Tibial nerve (tissue), 4 donors: ENCODE results near the gene FANCI. TPM values are rescaled to one million over a fixed set of nuclear protein-coding genes. Genes with fewer than 3 reads are reported as not detected.

Experiments
- DNase-seq, 2 donors: peaks; one replicate each; pipeline ENCODE4 v3.0.0-alpha.2; 2019; ENCODE audit warnings: low spot score in 2 of 2
- H3K27ac ChIP-seq, 4 donors: fragments of 200-600 bp; sonication (generic) in 3 of 4; one replicate each; pipeline ENCODE4 v1.5.1; 2017 to 2019; ENCODE audit warnings: mild to moderate bottlenecking in 1 of 4
- H3K27me3 ChIP-seq, 2 donors: fragments of 200-600 bp; sonication (generic) in 1 of 2; one replicate each; pipeline versions ENCODE4 v1.5.1 to v1.6.0; 2017 to 2019
- H3K36me3 ChIP-seq, 3 donors: fragments of 200-600 bp; sonication (generic); one replicate each; pipeline ENCODE4 v1.5.1; 2018 to 2019
- H3K4me1 ChIP-seq, 4 donors: fragments of 200-600 bp; sonication (generic) in 3 of 4; one replicate each; pipeline ENCODE4 v1.5.1; 2017 to 2019
- H3K4me3 ChIP-seq, 4 donors: fragments of 200-600 bp; sonication (generic) in 3 of 4; one replicate each; pipeline ENCODE4 v1.5.1; 2017 to 2019; ENCODE audit warnings: mild to moderate bottlenecking in 1 of 4, moderate library complexity in 1 of 4
- H3K9me3 ChIP-seq, 4 donors: fragments of 200-600 bp; sonication (generic) in 3 of 4; one replicate each; pipeline ENCODE4 v1.5.1; 2017 to 2019
- EP300 ChIP-seq, 2 donors: sonication (generic); formaldehyde crosslinking; IDR thresholded peaks; one replicate each; pipeline ENCODE4 v1.6.1; 2017; ENCODE audit warnings: antibody characterized with exemption in 2 of 2, mild to moderate bottlenecking in 1 of 2
- POLR2A ChIP-seq, 2 donors: fragments of 450-650 bp; IDR thresholded peaks; one replicate each; pipeline ENCODE4 v1.6.1; 2017; ENCODE audit warnings: antibody characterized with exemption in 2 of 2, mild to moderate bottlenecking in 2 of 2, moderate library complexity in 2 of 2
- WGBS, 2 donors: methylation state at CpG; one replicate each; pipeline ENCODE4 v1.1.5; 2018; 5-methylcytosine and 5-hydroxymethylcytosine counted together
- total RNA-seq, 4 donors: library from RNA; depleted of rRNA; stranded (reverse); fragments of >200 nt; gene quantifications; one replicate each; pipeline ENCODE4 v1.1.0, GENCODE V29; 2016
- TF ChIP-seq, protein P1 (sequence below), 5 experiments: fragments of 200-600 bp in 3 of 5; fragments of 450-650 bp in 2 of 5; sonication (generic) in 3 of 5; IDR thresholded peaks; one replicate each; pipeline ENCODE4 v1.5.1; 2016 to 2019; ENCODE audit warnings: antibody characterized with exemption in 5 of 5, mild to moderate bottlenecking in 3 of 5, moderate library complexity in 2 of 5

The FANCI gene
- total RNA-seq, 4 donors from 2014 or later, result 2.7 to 8.7 (median 5.1) TPM

DNA sequence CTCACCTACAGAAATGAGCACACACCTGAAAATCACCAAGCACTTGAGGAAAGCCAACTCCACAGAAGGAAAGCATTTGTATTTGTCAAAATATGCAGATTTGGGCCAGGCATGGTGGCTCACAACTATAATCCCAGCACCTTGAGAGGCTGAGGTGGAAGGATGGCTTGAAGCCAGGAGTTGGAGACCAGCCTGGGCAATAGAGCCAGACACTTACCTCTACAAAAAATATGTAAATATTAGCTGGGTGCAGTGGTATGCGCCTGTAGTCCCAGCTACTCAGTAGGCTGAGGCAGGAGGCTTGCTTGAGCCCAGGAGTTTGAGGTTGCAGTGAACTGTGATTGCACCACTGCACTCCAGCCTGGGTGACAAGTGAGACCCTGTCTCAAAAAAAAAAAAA, 34.7 kb upstream of the FANCI start:
- DNase-seq, result no peak
- 81 to 86% methylated on average over 1 of the region's 1 CpG for WGBS, 2 donors
- Histone ChIP-seq H3K36me3 (no peaks in the 10 kb centered on the region), H3K27ac (no peak overlapping the region), H3K27me3 (no peaks in the 10 kb centered on the region), H3K4me3 (no peak overlapping the region), H3K4me1 (peaks cover 0 to 8% (median 0%) of the 10 kb centered on the region in 4 donors), H3K9me3 (no peaks in the 10 kb centered on the region)
- TF ChIP-seq, protein P1, sequence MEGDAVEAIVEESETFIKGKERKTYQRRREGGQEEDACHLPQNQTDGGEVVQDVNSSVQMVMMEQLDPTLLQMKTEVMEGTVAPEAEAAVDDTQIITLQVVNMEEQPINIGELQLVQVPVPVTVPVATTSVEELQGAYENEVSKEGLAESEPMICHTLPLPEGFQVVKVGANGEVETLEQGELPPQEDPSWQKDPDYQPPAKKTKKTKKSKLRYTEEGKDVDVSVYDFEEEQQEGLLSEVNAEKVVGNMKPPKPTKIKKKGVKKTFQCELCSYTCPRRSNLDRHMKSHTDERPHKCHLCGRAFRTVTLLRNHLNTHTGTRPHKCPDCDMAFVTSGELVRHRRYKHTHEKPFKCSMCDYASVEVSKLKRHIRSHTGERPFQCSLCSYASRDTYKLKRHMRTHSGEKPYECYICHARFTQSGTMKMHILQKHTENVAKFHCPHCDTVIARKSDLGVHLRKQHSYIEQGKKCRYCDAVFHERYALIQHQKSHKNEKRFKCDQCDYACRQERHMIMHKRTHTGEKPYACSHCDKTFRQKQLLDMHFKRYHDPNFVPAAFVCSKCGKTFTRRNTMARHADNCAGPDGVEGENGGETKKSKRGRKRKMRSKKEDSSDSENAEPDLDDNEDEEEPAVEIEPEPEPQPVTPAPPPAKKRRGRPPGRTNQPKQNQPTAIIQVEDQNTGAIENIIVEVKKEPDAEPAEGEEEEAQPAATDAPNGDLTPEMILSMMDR (IDR thresholded peaks at IDR 0.05), result no peak
- no peak for TF ChIP-seq POLR2A (IDR thresholded peaks at IDR 0.05)
- TF ChIP-seq EP300 (IDR thresholded peaks at IDR 0.05), result no peak

DNA sequence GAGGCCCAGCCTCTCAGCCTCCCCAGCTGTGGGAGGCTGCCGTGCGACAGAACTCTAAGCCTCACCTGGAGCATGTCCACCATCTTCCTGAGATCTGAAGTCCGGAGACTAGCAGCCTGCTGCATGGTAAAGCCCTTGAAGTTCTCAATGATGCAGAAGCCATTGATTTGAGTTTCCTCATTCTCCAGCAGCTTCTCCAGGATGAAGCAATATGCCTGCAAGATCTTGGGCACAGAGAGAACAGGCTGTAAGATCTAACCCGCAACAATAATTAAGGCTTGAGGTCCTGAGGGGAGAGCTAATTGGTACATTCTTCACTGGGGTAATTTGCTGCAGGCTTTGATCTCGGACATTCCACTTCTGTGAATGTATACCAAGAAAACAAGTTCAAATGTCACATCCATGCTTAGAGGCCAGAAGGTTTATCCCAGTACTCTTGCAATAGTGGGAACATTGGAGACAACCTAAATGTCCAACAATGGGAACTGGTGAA, 32.1 kb upstream of the FANCI start:
- H3K4me1 ChIP-seq, result peaks cover 0 to 6% (median 0%) of the 10 kb centered on the region in 4 donors
- TF ChIP-seq EP300 (IDR thresholded peaks at IDR 0.05) (no peak), POLR2A (IDR thresholded peaks at IDR 0.05) (no peak)
- TF ChIP-seq, protein P1 (IDR thresholded peaks at IDR 0.05), result no peak
- H3K36me3 ChIP-seq, result no peaks in the 10 kb centered on the region
- DNase-seq, result no peak
- no peak overlapping the region for H3K27ac ChIP-seq
- no peaks in the 10 kb centered on the region for H3K27me3 ChIP-seq
- H3K4me3 ChIP-seq, result no peak overlapping the region
- whole genome bisulfite sequencing, 2 donors, result 72 to 75% methylated on average over 5 of the region's 5 CpGs
- no peaks in the 10 kb centered on the region for H3K9me3 ChIP-seq

DNA sequence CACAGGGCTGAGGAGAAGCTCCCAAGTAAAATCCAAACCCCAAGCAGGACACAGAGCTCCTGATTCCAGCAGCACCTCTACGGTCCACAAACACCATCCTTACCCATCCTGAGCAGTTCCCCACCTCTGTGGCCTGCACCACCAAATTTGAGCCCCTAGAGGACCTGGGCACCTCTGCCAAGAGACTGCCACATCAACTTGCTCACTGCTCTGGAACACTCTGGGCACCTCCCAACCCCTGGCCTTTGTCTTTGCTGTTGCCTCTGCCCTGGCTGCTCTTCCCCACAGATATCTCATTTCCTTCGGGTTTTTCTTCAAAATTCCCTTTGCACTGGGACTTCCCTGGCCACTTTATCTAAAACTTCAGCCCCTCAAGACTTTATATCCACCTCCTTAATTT, 28.2 kb upstream of the FANCI start:
- H3K27me3 ChIP-seq, result no peaks in the 10 kb centered on the region
- 84 to 86% methylated on average over 2 of the region's 2 CpGs for WGBS, 2 donors
- no peak overlapping the region for H3K27ac ChIP-seq
- no peak for DNase-seq
- no peaks in the 10 kb centered on the region for H3K9me3 ChIP-seq
- H3K4me1 ChIP-seq, result no peaks in the 10 kb centered on the region
- no peaks in the 10 kb centered on the region for H3K36me3 ChIP-seq
- H3K4me3 ChIP-seq, result no peak overlapping the region
- TF ChIP-seq, protein P1 (IDR thresholded peaks at IDR 0.05), result no peak
- TF ChIP-seq EP300 (IDR thresholded peaks at IDR 0.05) (no peak), POLR2A (IDR thresholded peaks at IDR 0.05) (no peak)

DNA sequence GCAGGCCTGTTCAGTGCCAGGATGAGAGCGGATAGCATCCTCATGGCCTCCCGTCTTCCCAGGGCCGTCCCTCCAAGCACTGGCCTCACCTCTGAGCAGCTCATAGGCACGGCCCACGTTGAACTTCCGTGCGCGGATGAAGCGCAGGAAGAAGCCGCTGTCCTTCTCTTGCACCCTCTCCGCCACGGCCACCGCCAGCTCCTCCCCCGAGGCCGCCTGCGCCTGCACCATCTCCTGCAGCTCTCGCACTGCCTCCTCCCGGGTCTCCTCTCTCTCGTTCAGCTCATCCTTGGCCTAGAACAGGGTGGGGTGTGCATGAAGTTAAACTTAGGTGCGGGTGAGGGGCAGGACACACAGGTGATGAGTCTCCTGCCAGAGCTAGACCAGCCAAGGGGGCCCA, 26.7 kb upstream of the FANCI start:
- H3K27me3 ChIP-seq, result no peaks in the 10 kb centered on the region
- no peaks in the 10 kb centered on the region for H3K36me3 ChIP-seq
- H3K27ac ChIP-seq, result no peak overlapping the region
- 91 to 92% methylated on average over 20 of the region's 20 CpGs for WGBS, 2 donors
- no peak for TF ChIP-seq POLR2A (IDR thresholded peaks at IDR 0.05)
- TF ChIP-seq, protein P1 (IDR thresholded peaks at IDR 0.05), result no peak
- no peak for TF ChIP-seq EP300 (IDR thresholded peaks at IDR 0.05)
- H3K4me3 ChIP-seq, result no peak overlapping the region
- H3K4me1 ChIP-seq, result no peaks in the 10 kb centered on the region
- no peaks in the 10 kb centered on the region for H3K9me3 ChIP-seq
- no peak for DNase-seq

DNA sequence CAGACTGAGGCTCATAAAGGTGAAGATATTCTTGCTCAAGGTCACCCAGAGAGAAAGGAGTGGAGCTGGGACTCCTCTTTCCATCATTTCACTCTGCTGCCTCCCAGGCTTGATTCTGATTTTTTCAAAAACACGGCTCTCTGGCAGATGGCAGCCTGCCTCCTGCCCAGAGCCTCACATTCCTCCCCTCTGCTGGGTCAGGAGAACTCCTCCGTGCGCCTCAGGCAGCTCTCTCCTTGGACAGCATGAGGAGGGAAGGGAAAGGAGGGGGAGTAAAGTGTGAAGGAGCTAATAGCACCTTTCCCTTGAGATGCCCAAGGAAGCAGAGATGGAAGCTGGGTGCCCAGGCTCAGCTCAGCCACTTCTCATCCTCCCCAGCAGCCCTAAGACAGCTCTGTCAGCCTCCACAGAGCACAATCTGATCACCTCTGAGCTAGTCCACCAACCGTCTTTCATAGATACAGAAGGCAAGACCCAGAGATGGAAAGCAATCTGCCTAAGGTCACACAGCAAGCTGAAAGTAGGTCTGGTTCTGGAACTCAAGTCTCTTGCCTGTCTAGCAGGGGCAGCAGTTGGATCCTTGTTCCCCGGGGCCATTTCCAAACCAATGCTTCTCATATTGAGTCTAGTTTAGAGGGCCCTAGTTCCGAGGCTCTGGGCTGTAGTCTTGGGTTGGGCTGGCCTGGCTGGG, 25.9 kb upstream of the FANCI start:
- Histone ChIP-seq H3K27ac (no peak overlapping the region), H3K9me3 (no peaks in the 10 kb centered on the region), H3K4me1 (no peaks in the 10 kb centered on the region), H3K36me3 (no peaks in the 10 kb centered on the region), H3K27me3 (no peaks in the 10 kb centered on the region), H3K4me3 (no peak overlapping the region)
- WGBS, 2 donors, result 76 to 77% methylated on average over 6 of the region's 6 CpGs
- no peak for DNase-seq
- TF ChIP-seq POLR2A (IDR thresholded peaks at IDR 0.05), result no peak
- TF ChIP-seq EP300 (IDR thresholded peaks at IDR 0.05), result no peak
